ENCODE data around the gene CMTM8.
A peak's percentile ranks its signal among the peaks of the same experiment; 100 is the strongest.

CMTM8 gene

GRCh38 chr3:32198714-32199113 lies 39.8 kb upstream of the CMTM8 start:
- H3K4me3 ChIP-seq (replicated peaks in 1 of 2; ENCODE audit: low read depth in 2 of 2, low read length in 2 of 2): no peak overlapping the region
- TF ChIP-seq, protein P1, sequence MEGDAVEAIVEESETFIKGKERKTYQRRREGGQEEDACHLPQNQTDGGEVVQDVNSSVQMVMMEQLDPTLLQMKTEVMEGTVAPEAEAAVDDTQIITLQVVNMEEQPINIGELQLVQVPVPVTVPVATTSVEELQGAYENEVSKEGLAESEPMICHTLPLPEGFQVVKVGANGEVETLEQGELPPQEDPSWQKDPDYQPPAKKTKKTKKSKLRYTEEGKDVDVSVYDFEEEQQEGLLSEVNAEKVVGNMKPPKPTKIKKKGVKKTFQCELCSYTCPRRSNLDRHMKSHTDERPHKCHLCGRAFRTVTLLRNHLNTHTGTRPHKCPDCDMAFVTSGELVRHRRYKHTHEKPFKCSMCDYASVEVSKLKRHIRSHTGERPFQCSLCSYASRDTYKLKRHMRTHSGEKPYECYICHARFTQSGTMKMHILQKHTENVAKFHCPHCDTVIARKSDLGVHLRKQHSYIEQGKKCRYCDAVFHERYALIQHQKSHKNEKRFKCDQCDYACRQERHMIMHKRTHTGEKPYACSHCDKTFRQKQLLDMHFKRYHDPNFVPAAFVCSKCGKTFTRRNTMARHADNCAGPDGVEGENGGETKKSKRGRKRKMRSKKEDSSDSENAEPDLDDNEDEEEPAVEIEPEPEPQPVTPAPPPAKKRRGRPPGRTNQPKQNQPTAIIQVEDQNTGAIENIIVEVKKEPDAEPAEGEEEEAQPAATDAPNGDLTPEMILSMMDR (IDR thresholded peaks at IDR 0.05; ENCODE audit: low read depth, low read length): no peak
- no peak for DNase-seq (ENCODE audit: low read depth in 2 of 2)

- DNase-seq (ENCODE audit: low read depth in 2 of 2): peak; percentile 90 to 91
- TF ChIP-seq, protein P1 (IDR thresholded peaks at IDR 0.05; ENCODE audit: low read depth, low read length): no peak
- H3K4me3 ChIP-seq (replicated peaks in 1 of 2; ENCODE audit: low read depth in 2 of 2, low read length in 2 of 2): no peak overlapping the region
These were observed 38.0 kb upstream of the CMTM8 start for GRCh38 chr3:32200490-32200889.

GRCh38 chr3:32200992-32201758 lies 37.3 kb upstream of the CMTM8 start:
- no peak overlapping the region for H3K4me3 ChIP-seq (replicated peaks in 1 of 2; ENCODE audit: low read depth in 2 of 2, low read length in 2 of 2)

GRCh38 chr3:32202496-32202895 lies 36.0 kb upstream of the CMTM8 start:
- TF ChIP-seq, protein P1 (IDR thresholded peaks at IDR 0.05; ENCODE audit: low read depth, low read length): no peak
- DNase-seq (ENCODE audit: low read depth in 2 of 2): peak; percentile 25 to 41
- H3K4me3 ChIP-seq (replicated peaks in 1 of 2; ENCODE audit: low read depth in 2 of 2, low read length in 2 of 2): no peak overlapping the region

More at GRCh38 chr3:32200992-32201758, 37.3 kb upstream of the CMTM8 start:
- peak; percentile 17 to 81 for DNase-seq (ENCODE audit: low read depth in 2 of 2)
- TF ChIP-seq, protein P1 (IDR thresholded peaks at IDR 0.05; ENCODE audit: low read depth, low read length): no peak

DNA sequence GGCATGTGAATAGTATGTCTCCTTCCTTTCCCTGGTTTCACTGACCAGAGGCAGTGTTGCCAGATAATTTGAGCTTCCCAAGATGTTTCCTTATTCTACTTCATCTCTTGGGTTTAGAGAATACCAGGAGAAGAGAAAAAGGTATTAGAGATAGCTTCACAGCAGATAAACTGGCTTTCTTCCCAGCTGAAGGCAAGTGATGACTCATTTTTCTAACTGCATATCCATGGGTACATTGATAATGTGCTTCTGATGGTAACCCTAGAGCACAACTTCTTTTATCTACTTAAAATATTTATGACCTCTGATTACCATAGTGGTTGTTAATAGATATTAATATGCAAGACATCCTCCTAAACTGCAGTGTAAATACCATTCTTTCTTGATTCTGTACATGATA lies 34.6 kb upstream of the CMTM8 start:
- H3K4me3 ChIP-seq (replicated peaks in 1 of 2; ENCODE audit: low read depth in 2 of 2, low read length in 2 of 2): no peak overlapping the region
- peak; percentile 27 to 32 for DNase-seq (ENCODE audit: low read depth in 2 of 2)
- TF ChIP-seq, protein P1 (IDR thresholded peaks at IDR 0.05; ENCODE audit: low read depth, low read length): no peak

- DNase-seq (ENCODE audit: low read depth in 2 of 2): no peak
These were observed 30.0 kb upstream of the CMTM8 start for GRCh38 chr3:32208447-32208846.

More at GRCh38 chr3:32208447-32208846, 30.0 kb upstream of the CMTM8 start:
- H3K4me3 ChIP-seq (replicated peaks in 1 of 2; ENCODE audit: low read depth in 2 of 2, low read length in 2 of 2): no peak overlapping the region
- TF ChIP-seq, protein P1 (IDR thresholded peaks at IDR 0.05; ENCODE audit: low read depth, low read length): no peak

Measured in cardiac fibroblast (primary cell).